C4-2B (cell line): ENCODE measurements around the gene CYYR1.

ENCODE experiments used
- H3K27ac ChIP-seq: fragments of 450-650 bp; 2 replicates; pipeline ENCODE4 v1.5.1; 2017
- CTCF ChIP-seq: fragments of 450-650 bp; conservative IDR thresholded peaks from 2 replicates; pipeline ENCODE4 v1.5.1; 2017; ENCODE audit warnings: mild to moderate bottlenecking
- ZFX ChIP-seq: fragments of 450-650 bp; IDR thresholded peaks from 2 replicates; pipeline ENCODE4 v1.6.1; 2017

Gene CYYR1

GRCh38 chr21:26593800-26594199, 20.7 kb upstream of the CYYR1 start:
- TF ChIP-seq CTCF = no peak
- no peak for TF ChIP-seq ZFX
- H3K27ac ChIP-seq = no peak overlapping the region

GRCh38 chr21:26591543-26591942, 18.5 kb upstream of the CYYR1 start:
- TF ChIP-seq CTCF (no peak), ZFX (no peak)
- no peak overlapping the region for H3K27ac ChIP-seq

- no peak overlapping the region for H3K27ac ChIP-seq
- TF ChIP-seq CTCF (no peak), ZFX (no peak)
These were observed 15.4 kb upstream of the CYYR1 start for GRCh38 chr21:26588446-26588845.

- H3K27ac ChIP-seq = no peak overlapping the region
- TF ChIP-seq CTCF = no peak
- TF ChIP-seq ZFX = no peak
These were observed 14.7 kb upstream of the CYYR1 start for GRCh38 chr21:26587736-26588201.

- H3K27ac ChIP-seq = no peak overlapping the region
- TF ChIP-seq ZFX = no peak
- TF ChIP-seq CTCF = no peak
These were observed 10.7 kb upstream of the CYYR1 start for GRCh38 chr21:26583769-26584168.

- TF ChIP-seq ZFX (no peak), CTCF (no peak)
- no peak overlapping the region for H3K27ac ChIP-seq
These were observed 8.7 kb upstream of the CYYR1 start for GRCh38 chr21:26581818-26582217.

- no peak for TF ChIP-seq CTCF
- no peak for TF ChIP-seq ZFX
- H3K27ac ChIP-seq = no peak overlapping the region
These were observed 897 bp downstream of the CYYR1 start for GRCh38 chr21:26572076-26572701.
